ENCODE measurements around the gene MORF4L1.

DNA sequence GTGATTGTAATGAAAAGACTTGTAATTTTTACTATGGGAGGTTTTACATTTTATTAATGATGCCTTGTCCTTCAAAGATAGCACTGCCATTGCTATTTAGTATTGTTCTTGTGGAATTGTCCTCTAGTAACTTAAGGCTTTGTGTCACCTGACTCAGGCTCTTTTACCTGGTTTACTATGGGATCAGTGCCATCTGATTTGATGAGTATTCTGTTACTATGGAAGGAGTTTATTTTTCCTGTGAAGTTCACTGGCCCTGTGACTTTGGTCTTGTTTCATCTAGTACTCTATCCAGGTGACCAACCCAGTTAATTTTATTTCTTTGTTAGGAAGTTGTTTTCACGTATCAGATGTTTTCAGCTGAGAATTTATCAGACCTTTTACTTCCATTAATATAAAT is 9.0 kb downstream of the MORF4L1 start:
- TF ChIP-seq, protein P1, sequence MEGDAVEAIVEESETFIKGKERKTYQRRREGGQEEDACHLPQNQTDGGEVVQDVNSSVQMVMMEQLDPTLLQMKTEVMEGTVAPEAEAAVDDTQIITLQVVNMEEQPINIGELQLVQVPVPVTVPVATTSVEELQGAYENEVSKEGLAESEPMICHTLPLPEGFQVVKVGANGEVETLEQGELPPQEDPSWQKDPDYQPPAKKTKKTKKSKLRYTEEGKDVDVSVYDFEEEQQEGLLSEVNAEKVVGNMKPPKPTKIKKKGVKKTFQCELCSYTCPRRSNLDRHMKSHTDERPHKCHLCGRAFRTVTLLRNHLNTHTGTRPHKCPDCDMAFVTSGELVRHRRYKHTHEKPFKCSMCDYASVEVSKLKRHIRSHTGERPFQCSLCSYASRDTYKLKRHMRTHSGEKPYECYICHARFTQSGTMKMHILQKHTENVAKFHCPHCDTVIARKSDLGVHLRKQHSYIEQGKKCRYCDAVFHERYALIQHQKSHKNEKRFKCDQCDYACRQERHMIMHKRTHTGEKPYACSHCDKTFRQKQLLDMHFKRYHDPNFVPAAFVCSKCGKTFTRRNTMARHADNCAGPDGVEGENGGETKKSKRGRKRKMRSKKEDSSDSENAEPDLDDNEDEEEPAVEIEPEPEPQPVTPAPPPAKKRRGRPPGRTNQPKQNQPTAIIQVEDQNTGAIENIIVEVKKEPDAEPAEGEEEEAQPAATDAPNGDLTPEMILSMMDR (conservative IDR thresholded peaks at IDR 0.05; ENCODE audit: low read depth, low read length), result no peak
- no peak for TF ChIP-seq EZH2 (IDR thresholded peaks at IDR 0.05; ENCODE audit: borderline replicate concordance, low read depth, low read length, poor library complexity, severe bottlenecking)
